Fibroblast of mammary gland (primary cell): Measurements from ENCODE around the gene CERK.

Experiments
- DNase-seq: peaks from one replicate; pipeline ENCODE4 v3.0.0-alpha.2; 2010; ENCODE audit warnings: low read depth
- H3K4me3 ChIP-seq: 2 replicates; pipeline ENCODE4 v1.5.1; 2011; ENCODE audit warnings: low read depth, mild to moderate bottlenecking, low read length, moderate library complexity; ENCODE audit not compliant: control insufficient read depth
- TF ChIP-seq, protein P1 (sequence below): conservative IDR thresholded peaks from 2 replicates; pipeline ENCODE4 v1.5.1; 2011; ENCODE audit warnings: low read depth, low read length, inconsistent platforms; ENCODE audit not compliant: control insufficient read depth, insufficient read depth

Gene CERK

DNA sequence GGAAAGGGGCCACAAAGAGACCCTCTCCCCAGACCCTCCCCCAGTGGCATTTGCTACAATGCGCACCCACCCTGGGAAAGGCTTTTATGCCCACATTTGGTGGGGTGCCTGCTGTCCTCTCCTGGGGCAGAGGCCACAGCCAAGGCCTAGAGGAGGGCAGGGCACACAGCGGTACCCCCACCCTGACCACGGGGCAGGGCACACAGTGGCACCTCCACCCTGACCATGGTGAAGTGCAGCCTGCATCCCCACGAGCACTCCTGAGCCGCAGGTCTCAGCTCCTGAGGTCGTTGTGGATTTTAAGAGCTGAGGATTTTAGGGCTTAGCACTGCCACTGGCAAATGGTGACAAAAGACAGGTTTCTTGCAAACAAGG, 34.1 kb downstream of the CERK start:
- DNase-seq: no peak
- TF ChIP-seq, protein P1, sequence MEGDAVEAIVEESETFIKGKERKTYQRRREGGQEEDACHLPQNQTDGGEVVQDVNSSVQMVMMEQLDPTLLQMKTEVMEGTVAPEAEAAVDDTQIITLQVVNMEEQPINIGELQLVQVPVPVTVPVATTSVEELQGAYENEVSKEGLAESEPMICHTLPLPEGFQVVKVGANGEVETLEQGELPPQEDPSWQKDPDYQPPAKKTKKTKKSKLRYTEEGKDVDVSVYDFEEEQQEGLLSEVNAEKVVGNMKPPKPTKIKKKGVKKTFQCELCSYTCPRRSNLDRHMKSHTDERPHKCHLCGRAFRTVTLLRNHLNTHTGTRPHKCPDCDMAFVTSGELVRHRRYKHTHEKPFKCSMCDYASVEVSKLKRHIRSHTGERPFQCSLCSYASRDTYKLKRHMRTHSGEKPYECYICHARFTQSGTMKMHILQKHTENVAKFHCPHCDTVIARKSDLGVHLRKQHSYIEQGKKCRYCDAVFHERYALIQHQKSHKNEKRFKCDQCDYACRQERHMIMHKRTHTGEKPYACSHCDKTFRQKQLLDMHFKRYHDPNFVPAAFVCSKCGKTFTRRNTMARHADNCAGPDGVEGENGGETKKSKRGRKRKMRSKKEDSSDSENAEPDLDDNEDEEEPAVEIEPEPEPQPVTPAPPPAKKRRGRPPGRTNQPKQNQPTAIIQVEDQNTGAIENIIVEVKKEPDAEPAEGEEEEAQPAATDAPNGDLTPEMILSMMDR: no peak
- no peak overlapping the region for H3K4me3 ChIP-seq

DNA sequence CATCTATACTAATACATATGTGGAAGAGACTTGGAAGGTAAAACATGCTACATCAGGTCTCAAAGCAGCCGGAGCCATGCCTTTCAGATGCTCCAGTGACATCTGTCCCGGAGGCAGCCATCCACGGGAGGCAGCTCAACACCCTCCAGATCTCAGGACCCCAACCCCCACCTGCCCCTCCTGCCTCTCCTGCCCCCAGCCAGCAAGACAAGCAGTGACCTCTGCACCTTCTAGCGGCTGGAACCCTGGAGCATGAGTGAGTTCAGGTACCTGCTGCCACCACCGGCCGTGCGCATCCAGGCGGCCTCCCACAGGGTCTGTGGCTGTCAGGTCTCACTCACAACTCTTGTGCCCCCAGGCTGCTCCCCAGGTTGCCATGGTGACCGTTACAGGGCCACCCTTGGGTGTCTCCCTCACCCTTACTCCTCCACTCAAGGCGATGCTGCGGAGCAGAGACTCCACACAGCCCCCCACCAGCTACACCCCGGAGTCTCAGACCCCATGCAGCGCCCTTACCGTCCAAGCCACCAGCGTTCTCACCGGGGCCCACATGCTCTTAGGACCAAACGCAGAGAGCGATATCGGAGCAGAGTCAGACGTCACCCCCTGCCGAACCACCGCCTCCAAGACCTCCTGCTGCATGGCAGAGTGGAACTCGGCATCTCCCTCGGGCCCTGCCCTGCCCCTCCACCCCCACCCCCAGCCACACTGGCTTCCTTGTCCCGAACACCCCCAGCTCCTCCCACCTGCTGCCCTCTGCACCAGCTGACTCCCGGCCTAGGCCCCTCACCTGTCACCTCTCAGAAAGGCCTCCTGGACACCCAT, 34.7 kb downstream of the CERK start:
- TF ChIP-seq, protein P1: no peak
- no peak for DNase-seq
- H3K4me3 ChIP-seq: no peak overlapping the region

DNA sequence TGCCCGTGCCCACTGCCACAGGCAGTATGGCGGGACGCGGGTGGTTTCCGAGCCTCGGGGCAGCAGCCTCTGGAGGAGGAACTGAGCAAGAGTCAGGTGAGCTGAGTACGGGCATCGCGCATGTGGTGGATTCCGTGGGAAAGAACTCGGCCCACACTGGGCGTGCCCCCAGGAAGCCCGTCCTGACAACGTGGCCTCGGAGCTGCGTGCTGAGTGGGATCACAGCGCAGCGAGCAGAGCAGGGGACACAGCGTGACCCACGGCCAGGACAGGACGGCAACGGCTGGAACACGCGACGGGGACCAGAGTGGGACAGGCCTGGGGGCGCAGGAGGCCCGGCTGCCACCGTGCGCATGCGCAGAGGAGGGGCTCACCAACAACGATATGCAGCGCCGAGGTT, 36.8 kb downstream of the CERK start:
- H3K4me3 ChIP-seq: no peak overlapping the region
- TF ChIP-seq, protein P1: no peak
- no peak for DNase-seq

DNA sequence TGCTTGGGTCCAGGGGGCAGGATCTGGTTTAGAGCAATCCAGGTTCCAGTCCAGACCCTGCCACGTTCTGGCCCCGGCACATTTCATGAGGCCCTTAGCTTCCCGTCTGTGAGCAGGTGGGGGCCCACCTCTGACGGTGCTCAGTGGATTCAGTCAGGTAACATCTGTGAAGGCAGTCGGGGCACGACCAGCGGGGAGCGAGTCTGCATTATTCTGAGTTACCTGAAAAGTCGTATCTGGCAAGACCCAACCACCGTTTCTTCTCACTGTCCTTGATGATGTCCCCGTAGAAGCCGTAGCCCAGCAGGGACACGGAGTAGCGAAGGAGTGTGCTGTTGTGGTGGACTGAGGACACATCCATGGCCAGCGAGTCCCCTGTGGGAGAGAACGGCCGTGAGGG, 39.0 kb downstream of the CERK start:
- TF ChIP-seq, protein P1: no peak
- DNase-seq: no peak
- no peak overlapping the region for H3K4me3 ChIP-seq

DNA sequence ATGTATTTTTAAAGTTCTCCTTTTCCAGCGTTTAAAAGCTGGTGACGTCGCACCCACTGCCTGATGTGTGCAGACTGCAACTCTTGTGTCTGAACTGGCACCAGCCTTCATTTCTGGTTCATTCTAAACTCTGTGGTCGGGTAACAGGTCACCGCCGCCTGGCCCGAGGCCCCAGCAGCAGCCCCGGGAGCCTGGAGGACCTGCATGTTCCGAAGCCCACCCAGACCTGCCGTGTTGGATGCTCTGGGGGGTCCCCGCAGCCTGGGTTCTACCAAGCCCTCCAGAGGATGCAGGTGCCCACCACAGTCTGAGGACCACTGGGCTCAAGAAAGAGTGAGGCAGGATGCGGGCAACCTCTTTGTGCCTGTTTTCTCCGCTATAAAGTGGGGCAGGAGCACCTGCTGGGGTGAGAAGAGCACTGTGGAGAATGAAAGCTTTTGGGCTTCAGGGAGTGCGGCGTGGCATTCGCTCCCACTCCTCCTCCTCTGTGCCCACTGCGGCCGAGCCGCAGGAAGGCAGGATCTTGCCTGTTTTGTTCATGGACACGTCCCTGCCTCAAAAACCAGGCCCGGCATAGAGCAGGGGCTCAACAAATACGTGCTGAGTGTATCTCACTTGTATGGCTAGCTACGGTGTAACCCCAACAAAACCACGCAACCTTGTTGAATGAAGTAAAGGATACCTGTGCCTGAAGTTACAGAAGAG, 40.1 kb downstream of the CERK start:
- no peak overlapping the region for H3K4me3 ChIP-seq
- DNase-seq: no peak
- TF ChIP-seq, protein P1: no peak

DNA sequence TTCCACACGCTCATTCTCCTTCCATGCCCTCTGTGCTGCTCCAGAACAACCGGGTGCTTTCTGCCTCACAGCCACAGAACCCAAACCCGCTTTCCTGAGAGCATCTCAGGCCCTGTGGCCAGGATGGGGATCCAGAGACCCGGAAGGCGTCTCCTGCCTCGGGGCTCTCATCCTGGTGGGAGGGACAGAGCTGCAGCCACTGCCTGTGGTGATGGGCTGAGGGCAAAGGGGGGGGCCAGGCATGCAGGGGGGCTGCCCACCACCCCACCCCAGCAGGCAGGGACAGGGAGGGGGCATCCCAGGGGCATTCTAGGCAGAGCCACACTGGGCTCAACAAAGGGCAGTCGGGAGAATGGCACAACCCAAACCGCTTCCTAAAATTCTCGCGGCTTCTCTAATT, 41.4 kb downstream of the CERK start:
- no peak overlapping the region for H3K4me3 ChIP-seq
- no peak for DNase-seq
- TF ChIP-seq, protein P1: no peak
